ENCODE results near the gene AFMID.

The AFMID gene

DNA sequence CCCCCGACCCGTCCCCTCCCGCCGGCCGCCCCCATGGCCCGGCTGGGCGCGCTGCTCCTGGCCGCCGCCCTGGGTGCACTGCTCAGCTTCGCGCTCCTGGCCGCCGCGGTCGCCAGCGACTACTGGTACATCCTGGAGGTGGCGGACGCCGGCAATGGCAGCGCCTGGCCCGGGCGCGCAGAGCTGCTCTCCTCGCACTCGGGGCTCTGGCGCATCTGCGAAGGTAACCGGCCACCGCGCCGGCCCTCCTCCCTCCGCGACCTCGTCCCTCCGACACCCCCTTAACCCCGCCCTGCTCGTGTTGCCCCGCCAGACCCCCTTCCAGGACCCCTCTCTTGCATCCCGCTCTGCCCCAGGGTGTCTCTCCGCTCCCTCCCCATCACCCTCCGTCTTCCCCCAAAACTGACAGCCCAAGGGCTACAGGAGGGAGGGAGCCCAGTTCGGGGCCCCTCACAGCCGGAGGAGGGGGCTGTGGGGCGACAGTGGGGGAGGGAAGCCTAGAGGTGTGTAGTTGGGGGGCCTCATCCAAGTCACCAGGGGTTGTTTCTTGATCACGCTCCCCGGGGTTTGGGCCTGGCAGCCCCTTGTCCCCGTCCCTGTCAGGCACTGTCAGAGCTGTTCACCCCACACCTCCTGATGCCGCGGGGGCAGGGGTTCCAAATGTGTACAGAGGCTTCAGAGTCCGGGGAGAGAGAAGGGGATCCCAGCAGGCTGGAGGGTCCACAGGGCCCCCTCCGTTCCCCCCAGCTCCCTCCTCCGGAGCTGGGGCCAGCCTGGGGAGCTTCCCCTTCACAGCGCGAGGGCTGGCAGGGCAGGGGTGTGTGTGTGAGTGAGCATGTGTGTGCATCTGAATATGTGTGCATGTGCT lies 45.1 kb downstream of the AFMID start:
- H3K79me1 ChIP-seq (replicated peaks; ENCODE audit: low read length, poor library complexity, severe bottlenecking) = no peaks in the 10 kb centered on the region
- H3K4me2 ChIP-seq (ENCODE audit: low read length, poor library complexity, severe bottlenecking) = peak overlapping the region; percentile 24
- peaks cover 16% of the 10 kb centered on the region for H3K4me1 ChIP-seq (ENCODE audit: control insufficient read depth, insufficient read depth, low read depth, low read length)
- peaks cover 0 to 5% of the 10 kb centered on the region in 2 experiments for H3K36me3 ChIP-seq (ENCODE audit: control insufficient read depth in 1 of 2, insufficient read depth in 2 of 2, low read depth in 1 of 2, low read length in 2 of 2)
- H2AFZ ChIP-seq (ENCODE audit: low read depth, low read length) = no peak overlapping the region
- H3K4ac ChIP-seq (ENCODE audit: low read depth in 1 of 2, low read length in 2 of 2) = no peak overlapping the region
- H3K14ac ChIP-seq (ENCODE audit: low read length in 2 of 2) = no peak overlapping the region
- no peak overlapping the region for H3K18ac ChIP-seq (ENCODE audit: low read depth in 1 of 2, low read length in 2 of 2)
- WGBS = 21% methylated on average over 49 of the region's 55 CpGs
- no peak overlapping the region for H3K9ac ChIP-seq (ENCODE audit: low read length)
- no peak overlapping the region for H3K27ac ChIP-seq (ENCODE audit: low read length, poor library complexity, severe bottlenecking)
- no peak overlapping the region for H2AK5ac ChIP-seq (ENCODE audit: low read length, severe bottlenecking)
- no peak overlapping the region for H2BK120ac ChIP-seq (ENCODE audit: low read depth, low read length)
- no peak for DNase-seq
- H2BK12ac ChIP-seq (ENCODE audit: low read length in 2 of 2) = no peak overlapping the region
- H2BK15ac ChIP-seq (ENCODE audit: low read depth, poor library complexity, severe bottlenecking) = no peak overlapping the region
- H2BK5ac ChIP-seq (ENCODE audit: low read depth, low read length, poor library complexity, severe bottlenecking) = no peak overlapping the region
- H3K23ac ChIP-seq (ENCODE audit: low read length in 2 of 2) = peak overlapping the region; percentile 26 to 38
- no peak overlapping the region for H3K4me3 ChIP-seq (ENCODE audit: insufficient read depth in 1 of 2, low read depth in 1 of 2, low read length in 2 of 2)
- no peaks in the 10 kb centered on the region for H3K9me3 ChIP-seq (ENCODE audit: control insufficient read depth, low read length)
- peaks cover 29 to 47% of the 10 kb centered on the region in 2 experiments for H3K27me3 ChIP-seq (ENCODE audit: control insufficient read depth in 1 of 2, insufficient read depth in 1 of 2, low read length in 2 of 2)
- H4K8ac ChIP-seq (ENCODE audit: low read length) = peak overlapping the region; percentile 75
- H4K91ac ChIP-seq (ENCODE audit: low read length) = no peak overlapping the region

DNA sequence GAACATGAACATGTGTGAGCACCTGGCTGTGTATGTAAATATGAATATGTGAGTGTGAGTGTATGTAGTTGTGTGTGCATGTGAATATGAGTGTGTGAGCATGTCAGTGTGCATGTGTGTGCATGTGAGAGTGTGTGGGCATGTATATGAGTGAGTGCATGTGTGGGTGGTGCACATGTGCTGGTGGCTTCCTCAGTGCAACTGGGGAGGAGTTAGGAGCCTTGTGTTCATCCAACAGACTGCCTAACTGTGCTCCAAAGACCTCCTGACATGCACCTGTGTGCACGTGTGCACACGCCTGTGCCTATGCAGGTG lies 45.7 kb downstream of the AFMID start:
- no peak overlapping the region for H2AK5ac ChIP-seq (ENCODE audit: low read length, severe bottlenecking)
- no peak overlapping the region for H3K9ac ChIP-seq (ENCODE audit: low read length)
- H3K4me3 ChIP-seq (ENCODE audit: insufficient read depth in 1 of 2, low read depth in 1 of 2, low read length in 2 of 2) = no peak overlapping the region
- WGBS = 93% methylated on average over 2 of the region's 2 CpGs
- no peak overlapping the region for H3K23ac ChIP-seq (ENCODE audit: low read length in 2 of 2)
- H2BK120ac ChIP-seq (ENCODE audit: low read depth, low read length) = no peak overlapping the region
- no peak overlapping the region for H4K8ac ChIP-seq (ENCODE audit: low read length)
- H3K4ac ChIP-seq (ENCODE audit: low read depth in 1 of 2, low read length in 2 of 2) = no peak overlapping the region
- no peak overlapping the region for H3K4me2 ChIP-seq (ENCODE audit: low read length, poor library complexity, severe bottlenecking)
- H2BK15ac ChIP-seq (ENCODE audit: low read depth, poor library complexity, severe bottlenecking) = no peak overlapping the region
- H4K91ac ChIP-seq (ENCODE audit: low read length) = no peak overlapping the region
- peaks cover 0 to 5% of the 10 kb centered on the region in 2 experiments for H3K36me3 ChIP-seq (ENCODE audit: control insufficient read depth in 1 of 2, insufficient read depth in 2 of 2, low read depth in 1 of 2, low read length in 2 of 2)
- H3K27ac ChIP-seq (ENCODE audit: low read length, poor library complexity, severe bottlenecking) = no peak overlapping the region
- H3K79me1 ChIP-seq (replicated peaks; ENCODE audit: low read length, poor library complexity, severe bottlenecking) = no peaks in the 10 kb centered on the region
- no peaks in the 10 kb centered on the region for H3K9me3 ChIP-seq (ENCODE audit: control insufficient read depth, low read length)
- no peak overlapping the region for H2BK5ac ChIP-seq (ENCODE audit: low read depth, low read length, poor library complexity, severe bottlenecking)
- peaks cover 29 to 53% of the 10 kb centered on the region in 2 experiments for H3K27me3 ChIP-seq (ENCODE audit: control insufficient read depth in 1 of 2, insufficient read depth in 1 of 2, low read length in 2 of 2)
- no peak overlapping the region for H3K18ac ChIP-seq (ENCODE audit: low read depth in 1 of 2, low read length in 2 of 2)
- no peak for DNase-seq
- H3K4me1 ChIP-seq (ENCODE audit: control insufficient read depth, insufficient read depth, low read depth, low read length) = peaks cover 19% of the 10 kb centered on the region
- H3K14ac ChIP-seq (ENCODE audit: low read length in 2 of 2) = no peak overlapping the region
- H2BK12ac ChIP-seq (ENCODE audit: low read length in 2 of 2) = no peak overlapping the region
- no peak overlapping the region for H2AFZ ChIP-seq (ENCODE audit: low read depth, low read length)

DNA sequence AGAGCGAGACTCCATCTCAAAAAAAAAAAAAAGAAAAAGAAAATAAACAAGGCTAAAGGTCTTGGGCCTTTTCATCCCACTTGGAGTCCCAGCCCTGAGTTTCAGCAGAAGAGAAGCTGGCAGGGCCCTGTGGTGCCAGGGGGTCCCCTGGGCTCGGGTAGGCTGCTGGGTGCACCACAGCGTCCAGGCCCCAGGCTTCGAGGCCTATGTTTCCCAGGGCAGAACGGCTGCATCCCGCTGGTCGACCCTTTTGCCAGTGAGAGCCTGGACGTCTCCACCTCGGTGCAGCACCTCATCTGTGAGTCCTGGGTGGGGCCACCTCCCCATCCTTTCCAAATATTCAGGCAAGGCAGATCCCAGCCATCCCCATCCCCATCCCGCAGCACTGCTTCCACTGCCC lies 46.5 kb downstream of the AFMID start:
- Histone ChIP-seq H3K18ac (ENCODE audit: low read depth in 1 of 2, low read length in 2 of 2) (no peak overlapping the region), H2BK15ac (ENCODE audit: low read depth, poor library complexity, severe bottlenecking) (no peak overlapping the region), H3K36me3 (ENCODE audit: control insufficient read depth in 1 of 2, insufficient read depth in 2 of 2, low read depth in 1 of 2, low read length in 2 of 2) (peaks cover 0 to 5% of the 10 kb centered on the region in 2 experiments), H2BK120ac (ENCODE audit: low read depth, low read length) (no peak overlapping the region), H3K4ac (ENCODE audit: low read depth in 1 of 2, low read length in 2 of 2) (no peak overlapping the region), H3K79me1 (replicated peaks; ENCODE audit: low read length, poor library complexity, severe bottlenecking) (no peaks in the 10 kb centered on the region), H3K4me3 (ENCODE audit: insufficient read depth in 1 of 2, low read depth in 1 of 2, low read length in 2 of 2) (no peak overlapping the region), H2BK5ac (ENCODE audit: low read depth, low read length, poor library complexity, severe bottlenecking) (no peak overlapping the region), H2BK12ac (ENCODE audit: low read length in 2 of 2) (no peak overlapping the region), H3K27ac (ENCODE audit: low read length, poor library complexity, severe bottlenecking) (no peak overlapping the region), H3K9me3 (ENCODE audit: control insufficient read depth, low read length) (no peaks in the 10 kb centered on the region), H3K23ac (ENCODE audit: low read length in 2 of 2) (no peak overlapping the region), H3K9ac (ENCODE audit: low read length) (no peak overlapping the region), H4K91ac (ENCODE audit: low read length) (no peak overlapping the region), H2AFZ (ENCODE audit: low read depth, low read length) (no peak overlapping the region), H3K27me3 (ENCODE audit: control insufficient read depth in 1 of 2, insufficient read depth in 1 of 2, low read length in 2 of 2) (peaks cover 29 to 56% of the 10 kb centered on the region in 2 experiments), H4K8ac (ENCODE audit: low read length) (no peak overlapping the region), H3K4me2 (ENCODE audit: low read length, poor library complexity, severe bottlenecking) (no peak overlapping the region), H3K14ac (ENCODE audit: low read length in 2 of 2) (peak overlapping the region in 1 of 2 experiments; percentile 41), H2AK5ac (ENCODE audit: low read length, severe bottlenecking) (no peak overlapping the region), H3K4me1 (ENCODE audit: control insufficient read depth, insufficient read depth, low read depth, low read length) (peaks cover 21% of the 10 kb centered on the region)
- WGBS = 90% methylated on average over 9 of the region's 10 CpGs
- no peak for DNase-seq

DNA sequence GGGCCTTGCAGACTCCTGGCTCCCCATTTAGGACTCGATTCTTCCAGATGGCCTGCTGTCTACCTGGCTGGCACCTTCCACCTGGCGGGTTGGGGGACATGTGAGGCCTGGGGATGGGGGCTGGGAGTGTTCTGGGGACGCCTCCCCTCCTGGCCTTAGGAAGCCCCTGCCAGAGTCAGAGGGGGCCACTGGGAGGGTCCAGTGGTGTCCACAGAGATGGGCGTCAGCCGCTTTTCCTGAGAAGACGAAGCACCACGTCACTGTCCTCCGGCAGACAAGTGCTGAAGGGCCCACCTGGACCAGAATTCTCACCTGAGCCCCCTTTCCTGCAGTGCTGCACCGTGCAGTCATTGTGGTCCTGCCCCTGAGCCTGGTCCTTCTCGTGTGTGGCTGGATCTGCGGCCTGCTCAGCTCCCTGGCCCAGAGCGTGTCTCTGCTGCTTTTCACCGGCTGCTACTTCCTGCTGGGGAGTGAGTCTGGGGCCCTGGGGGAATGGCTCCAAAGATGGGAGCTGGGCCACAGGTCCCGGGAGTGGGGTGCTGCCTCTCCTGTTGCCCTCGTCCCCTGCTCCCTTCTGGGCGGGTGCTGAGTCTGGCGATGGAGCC lies 47.2 kb downstream of the AFMID start:
- Histone ChIP-seq H3K18ac (ENCODE audit: low read depth in 1 of 2, low read length in 2 of 2) (no peak overlapping the region), H2BK15ac (ENCODE audit: low read depth, poor library complexity, severe bottlenecking) (no peak overlapping the region), H3K79me1 (replicated peaks; ENCODE audit: low read length, poor library complexity, severe bottlenecking) (no peaks in the 10 kb centered on the region), H3K4me2 (ENCODE audit: low read length, poor library complexity, severe bottlenecking) (no peak overlapping the region), H3K27ac (ENCODE audit: low read length, poor library complexity, severe bottlenecking) (no peak overlapping the region), H4K91ac (ENCODE audit: low read length) (peak overlapping the region; percentile 45), H3K14ac (ENCODE audit: low read length in 2 of 2) (no peak overlapping the region), H3K36me3 (ENCODE audit: control insufficient read depth in 1 of 2, insufficient read depth in 2 of 2, low read depth in 1 of 2, low read length in 2 of 2) (peaks cover 0 to 5% of the 10 kb centered on the region in 2 experiments), H2BK12ac (ENCODE audit: low read length in 2 of 2) (no peak overlapping the region), H3K4ac (ENCODE audit: low read depth in 1 of 2, low read length in 2 of 2) (no peak overlapping the region), H3K27me3 (ENCODE audit: control insufficient read depth in 1 of 2, insufficient read depth in 1 of 2, low read length in 2 of 2) (peaks cover 29 to 59% of the 10 kb centered on the region in 2 experiments), H3K9ac (ENCODE audit: low read length) (no peak overlapping the region), H2BK120ac (ENCODE audit: low read depth, low read length) (no peak overlapping the region), H3K9me3 (ENCODE audit: control insufficient read depth, low read length) (no peaks in the 10 kb centered on the region), H2BK5ac (ENCODE audit: low read depth, low read length, poor library complexity, severe bottlenecking) (no peak overlapping the region), H4K8ac (ENCODE audit: low read length) (no peak overlapping the region), H3K4me3 (ENCODE audit: insufficient read depth in 1 of 2, low read depth in 1 of 2, low read length in 2 of 2) (no peak overlapping the region), H2AFZ (ENCODE audit: low read depth, low read length) (no peak overlapping the region), H2AK5ac (ENCODE audit: low read length, severe bottlenecking) (no peak overlapping the region), H3K23ac (ENCODE audit: low read length in 2 of 2) (no peak overlapping the region), H3K4me1 (ENCODE audit: control insufficient read depth, insufficient read depth, low read depth, low read length) (peaks cover 21% of the 10 kb centered on the region)
- 87% methylated on average over 17 of the region's 17 CpGs for WGBS
- no peak for DNase-seq
